GM19397 (cell line): ENCODE data around the gene SPRED1.
A peak's percentile ranks its signal among the peaks of the same experiment; 100 is the strongest.
"Not testable (repeated sequence)": the region's sequence is repeated elsewhere in the genome, so short reads cannot be mapped to it uniquely, and the experiment has no call there.

Experiments
- ATAC-seq: cut with Tn5 transposase; IDR thresholded peaks from one replicate; pipeline ENCODE4 v1.9.1; 2021; ENCODE audit warnings: mild to moderate bottlenecking, moderate library complexity; ENCODE audit not compliant: unreplicated experiment

The SPRED1 gene

DNA sequence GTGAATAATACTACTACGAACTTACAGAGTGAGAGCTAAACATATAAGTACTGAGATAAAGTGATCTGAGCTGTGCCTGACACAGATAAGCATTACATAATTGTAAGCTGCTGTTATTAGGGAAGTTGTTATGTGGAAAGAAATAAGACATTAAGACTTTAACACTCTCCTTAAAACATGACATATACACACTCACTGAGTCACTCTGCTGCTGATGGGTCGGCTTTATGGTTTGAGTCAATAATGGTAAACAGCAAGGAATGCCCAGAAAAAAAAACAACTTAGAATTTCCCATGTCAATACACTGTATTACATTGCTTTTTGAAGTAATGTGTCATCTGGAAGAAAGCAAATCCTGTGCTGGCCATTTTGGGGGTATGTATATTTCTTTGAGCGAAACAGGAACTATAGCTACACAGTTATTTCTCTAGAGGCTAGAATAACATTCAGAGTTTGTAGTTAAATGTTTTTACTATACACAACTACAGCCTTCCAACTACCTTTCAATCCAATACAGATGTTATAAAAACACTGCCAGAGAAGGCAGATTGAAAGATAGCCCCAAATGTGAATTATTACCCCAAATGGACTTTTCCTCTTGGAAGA, 22.8 kb upstream of the SPRED1 start:
- ATAC-seq: no peak

- ATAC-seq: no peak
These were observed 21.2 kb upstream of the SPRED1 start for GRCh38 chr15:38231436-38231835.

DNA sequence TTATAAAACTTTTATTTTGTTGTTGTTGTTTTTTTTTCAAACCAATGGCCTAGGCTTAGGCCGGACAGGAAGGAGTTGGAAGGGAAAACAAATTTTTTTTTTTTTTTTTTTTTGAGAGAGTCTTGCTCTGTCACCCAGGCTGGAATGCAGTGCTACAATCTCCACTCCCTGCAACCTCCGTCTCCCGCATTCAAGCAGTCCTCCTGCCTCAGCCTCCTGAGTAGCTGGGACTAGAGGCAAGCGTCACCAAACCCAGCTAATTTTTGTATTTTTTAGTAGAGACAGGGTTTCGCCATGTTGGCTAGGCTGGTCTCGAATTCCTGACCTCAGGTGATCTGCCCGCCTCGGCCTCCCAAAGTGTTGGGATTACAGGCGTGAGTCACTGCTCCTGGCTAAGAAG, 15.6 kb upstream of the SPRED1 start:
- ATAC-seq: not testable (repeated sequence)

GRCh38 chr15:38238311-38238710, 14.3 kb upstream of the SPRED1 start:
- no peak for ATAC-seq

- peak; percentile 84 for ATAC-seq
These were observed 10.6 kb upstream of the SPRED1 start for GRCh38 chr15:38242055-38242454.

DNA sequence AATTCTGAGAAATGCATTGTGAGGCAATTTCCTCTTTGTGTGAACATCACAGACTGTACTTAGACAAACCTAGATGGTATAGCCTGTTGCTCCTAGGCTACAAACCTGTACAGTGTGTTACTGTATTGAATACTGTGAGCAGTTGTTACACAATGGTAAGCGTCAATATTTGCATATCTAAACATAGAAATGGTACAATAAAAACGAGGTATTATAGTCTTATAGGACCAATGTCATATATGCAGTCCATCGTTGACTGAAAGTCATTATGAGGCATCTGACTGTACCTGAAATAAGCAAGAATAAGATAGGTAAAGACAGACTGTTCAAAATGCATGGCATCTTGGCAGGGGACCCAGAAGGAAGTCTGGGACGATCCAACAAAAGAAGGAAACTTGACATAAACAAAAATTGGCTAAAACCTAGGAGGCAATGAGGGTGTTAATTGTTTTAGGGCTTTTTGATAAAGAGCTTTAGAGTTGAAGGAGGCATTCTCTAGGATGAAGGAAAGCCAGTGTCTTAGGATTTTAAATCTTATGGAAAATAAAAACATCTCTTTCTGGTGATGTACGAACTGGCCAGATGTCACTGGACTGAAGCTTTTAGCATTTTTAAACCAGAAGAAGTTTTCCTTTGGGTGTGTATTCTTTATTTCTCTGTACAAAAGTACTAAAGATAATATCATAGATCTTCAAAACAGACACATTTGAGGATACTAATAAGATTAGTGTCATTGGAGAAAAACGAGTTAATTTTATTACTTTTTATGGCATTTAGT, 9.2 kb upstream of the SPRED1 start:
- ATAC-seq: no peak

- no peak for ATAC-seq
These were observed 5.3 kb upstream of the SPRED1 start for GRCh38 chr15:38247336-38247735.

DNA sequence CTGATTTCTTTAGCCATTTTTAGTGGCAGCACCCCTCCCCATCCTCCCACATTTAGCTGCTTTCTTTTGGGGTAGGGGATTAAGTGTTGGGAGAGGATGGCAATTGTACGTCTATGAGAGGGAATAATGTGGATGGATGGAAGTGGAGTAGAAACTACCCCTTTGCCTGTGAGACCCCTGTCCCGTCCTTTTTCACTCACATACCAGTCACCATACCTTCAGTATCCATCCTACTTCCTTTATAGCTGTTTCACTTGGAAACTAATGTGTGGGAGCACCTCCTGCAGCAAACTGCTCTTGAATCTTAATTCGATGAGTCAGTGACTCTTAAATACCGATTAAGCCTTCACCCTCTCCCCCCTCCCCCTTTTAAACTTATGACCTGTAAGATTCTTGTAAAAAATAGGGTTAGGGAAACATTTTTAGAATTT, 730 bp downstream of the SPRED1 start:
- ATAC-seq: no peak

- ATAC-seq: peak; percentile 44
These were observed 1.6 kb downstream of the SPRED1 start for GRCh38 chr15:38254051-38254883.

DNA sequence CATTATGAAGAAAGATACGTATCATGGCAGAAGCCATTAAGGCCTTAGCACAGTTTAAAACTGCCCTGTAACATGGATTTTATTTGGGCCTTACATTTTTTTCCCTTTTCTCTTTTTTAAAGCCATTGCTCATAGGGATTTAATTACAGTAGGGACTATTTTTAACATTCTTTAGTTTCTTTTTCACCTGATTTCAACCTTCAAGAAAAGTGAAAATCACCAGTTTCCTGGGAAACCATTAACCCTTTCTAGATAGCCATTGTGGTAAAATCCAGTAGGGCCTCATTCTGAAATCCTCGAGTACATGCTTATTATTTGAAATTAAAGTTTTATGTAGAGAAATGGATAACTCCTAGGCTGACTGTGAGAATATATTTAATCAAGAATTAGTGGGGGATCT, 3.1 kb downstream of the SPRED1 start:
- no peak for ATAC-seq

GRCh38 chr15:38257676-38258075, 5.0 kb downstream of the SPRED1 start:
- no peak for ATAC-seq

DNA sequence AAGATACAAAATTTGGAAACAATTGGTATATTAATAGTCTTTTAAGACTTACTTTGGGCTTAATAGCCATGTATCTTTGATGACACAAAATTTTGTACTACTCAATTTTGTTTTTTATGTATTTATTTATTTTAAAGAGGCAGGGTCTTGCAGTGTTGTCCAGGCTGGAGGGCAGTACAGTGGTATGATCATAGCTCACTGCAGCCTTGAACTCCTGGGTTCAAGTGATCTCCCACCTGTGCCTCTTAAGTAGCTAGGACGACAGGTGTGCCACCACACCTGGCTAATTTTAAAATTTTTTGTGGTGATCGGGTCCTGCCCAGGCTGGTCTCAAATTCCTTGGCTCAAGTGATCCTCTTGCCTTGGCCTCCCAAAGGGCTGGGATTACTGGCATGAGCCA, 6.5 kb downstream of the SPRED1 start:
- ATAC-seq: no peak

DNA sequence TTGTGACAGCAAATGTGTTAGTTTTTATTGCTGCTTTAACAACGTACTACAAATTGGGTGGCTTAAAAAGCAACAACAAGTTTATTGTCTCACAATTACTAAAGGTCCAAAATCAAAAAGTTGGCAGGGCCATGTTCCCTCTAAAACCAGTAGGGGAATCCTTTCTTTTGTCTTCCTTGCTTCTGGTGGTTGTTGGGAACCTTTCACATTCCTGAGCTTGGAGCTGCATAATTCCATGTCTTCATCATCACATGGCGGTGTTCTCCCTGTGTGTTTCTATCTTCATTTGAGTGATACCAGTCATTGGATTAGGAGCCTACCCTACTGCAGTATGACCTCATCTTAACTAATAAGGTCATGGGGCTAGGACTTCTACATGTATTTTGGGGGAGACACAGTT, 7.4 kb downstream of the SPRED1 start:
- ATAC-seq: no peak

GRCh38 chr15:38263251-38263650, 10.6 kb downstream of the SPRED1 start:
- no peak for ATAC-seq

DNA sequence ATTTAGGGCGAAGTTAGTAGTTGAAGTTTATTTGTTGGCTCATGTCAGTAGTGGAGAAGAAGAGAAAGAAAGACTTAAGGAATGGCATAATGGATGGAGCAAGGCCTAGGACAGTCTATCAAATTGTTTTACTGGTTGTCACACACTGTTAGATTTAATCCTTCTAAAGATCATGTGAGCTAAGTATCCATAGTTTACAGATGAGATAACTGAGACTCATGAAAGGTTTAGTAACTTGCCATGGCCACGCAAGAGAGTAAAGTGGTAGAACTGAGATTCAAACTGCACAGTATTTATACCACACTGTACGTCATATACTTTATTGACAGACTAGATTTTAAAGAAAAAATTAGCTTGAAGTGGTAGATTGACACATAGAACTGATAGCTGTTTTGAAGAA, 11.4 kb downstream of the SPRED1 start:
- ATAC-seq: no peak

GRCh38 chr15:38266247-38266986, 13.8 kb downstream of the SPRED1 start:
- no peak for ATAC-seq

DNA sequence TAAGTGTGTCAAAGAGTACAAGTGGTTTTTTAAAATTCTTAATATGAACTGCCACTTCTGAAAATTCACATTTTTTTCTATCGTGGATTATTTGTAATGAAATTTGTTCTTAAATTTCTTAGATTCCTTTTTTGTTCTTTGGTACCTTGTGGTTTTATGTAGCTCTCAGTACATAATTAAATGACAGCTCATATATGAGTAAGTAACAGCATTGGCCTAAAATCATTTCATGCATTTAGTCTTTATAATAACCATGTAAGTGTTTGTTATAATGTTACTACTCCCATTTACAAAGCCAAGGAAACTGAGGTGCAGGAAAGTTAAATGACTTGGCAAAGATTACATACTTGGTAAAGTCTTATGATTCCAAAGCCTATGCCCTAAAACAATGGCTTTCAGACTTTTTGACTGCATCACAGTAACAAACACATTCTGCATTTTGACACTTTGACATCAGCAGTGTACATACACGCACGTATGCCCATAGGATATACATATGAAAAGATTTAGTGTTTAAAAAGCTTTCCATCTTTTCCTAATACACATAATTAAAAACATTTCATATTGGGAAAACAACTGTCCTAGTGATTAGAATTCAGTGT, 14.9 kb downstream of the SPRED1 start:
- no peak for ATAC-seq

DNA sequence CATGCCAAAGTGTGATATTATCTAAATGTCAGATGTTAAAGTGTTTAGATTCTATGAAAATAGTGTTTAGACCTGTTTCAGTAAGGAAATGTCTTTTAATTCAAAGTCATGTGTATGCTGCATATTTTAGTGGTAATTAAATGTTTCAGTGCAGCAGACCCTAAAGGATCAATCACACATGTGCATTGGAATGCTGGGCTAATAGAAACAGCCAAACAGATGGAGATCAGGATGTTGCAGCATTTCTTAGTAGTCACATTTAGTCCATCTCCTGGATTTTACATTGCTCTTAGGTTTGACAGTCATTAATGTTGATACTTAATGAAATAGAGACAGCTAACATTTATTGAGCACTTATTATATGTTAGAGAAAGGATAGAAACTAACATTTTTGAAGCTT, 18.5 kb downstream of the SPRED1 start:
- ATAC-seq: no peak

DNA sequence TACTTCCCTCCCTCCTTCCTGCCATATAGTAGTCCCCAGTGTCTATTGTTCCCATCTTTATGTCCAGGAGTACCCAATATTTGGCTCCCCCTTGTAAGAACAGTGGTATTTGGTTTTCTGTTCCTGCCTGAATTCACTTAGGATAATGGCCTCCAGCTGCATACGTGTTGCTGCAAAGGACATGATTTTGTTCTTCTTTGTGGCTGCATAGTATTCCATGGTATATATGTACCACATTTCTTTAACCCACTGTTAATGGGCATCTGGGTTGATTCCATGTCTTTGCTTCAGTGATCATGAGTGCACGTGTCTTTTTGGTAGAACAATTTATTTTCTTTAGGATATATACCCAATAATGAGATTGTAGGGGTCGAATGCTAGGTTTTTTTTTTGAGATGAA, 19.3 kb downstream of the SPRED1 start:
- ATAC-seq: no peak

DNA sequence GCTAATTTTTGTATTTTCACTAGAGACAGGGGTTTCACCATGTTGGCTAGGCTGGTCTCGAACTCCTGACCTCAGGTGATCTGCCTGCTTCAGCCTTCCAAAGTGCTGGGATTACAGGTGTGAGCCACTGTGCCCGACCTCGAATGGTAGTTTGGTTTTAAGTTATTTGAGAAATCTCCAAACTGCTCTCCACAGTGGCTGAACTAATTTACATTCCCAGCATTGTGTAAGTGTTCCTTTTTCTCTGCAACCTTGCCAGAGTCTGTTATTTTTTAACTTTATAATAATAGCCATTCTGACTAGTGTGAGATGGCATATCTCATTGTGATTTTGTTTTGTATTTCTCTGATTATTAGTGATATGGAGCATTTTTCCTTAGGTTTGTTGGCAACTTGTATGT, 19.8 kb downstream of the SPRED1 start:
- ATAC-seq: not testable (repeated sequence)

DNA sequence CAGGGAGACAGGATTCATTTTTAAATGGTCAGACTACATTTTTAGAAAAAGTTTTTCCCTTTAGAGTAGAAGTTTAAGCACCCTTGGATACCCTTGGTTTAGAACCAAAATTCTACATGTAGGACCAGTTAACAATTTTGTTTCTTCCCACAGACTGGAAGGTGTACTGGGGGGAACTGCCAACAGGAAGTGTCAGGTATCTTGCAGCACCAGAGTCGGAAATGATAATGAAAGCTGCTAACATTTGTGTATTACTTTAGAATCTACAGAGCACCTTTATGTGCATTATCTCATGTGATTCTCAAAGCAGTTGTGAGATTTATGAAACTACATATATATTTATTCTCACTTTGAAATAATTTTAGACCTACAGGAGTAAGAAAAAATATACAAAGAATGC, 21.5 kb downstream of the SPRED1 start:
- no peak for ATAC-seq
